GM12873 (cell line): ENCODE results near the gene UIMC1.

ENCODE experiments used
- TF ChIP-seq, protein P1 (sequence below): IDR thresholded peaks from 2 replicates; pipeline ENCODE4 v1.5.1; 2012; ENCODE audit warnings: low read depth, mild to moderate bottlenecking, moderate library complexity, low read length, control low read depth; ENCODE audit not compliant: insufficient read depth; ENCODE audit errors: missing control alignments

UIMC1 gene

DNA sequence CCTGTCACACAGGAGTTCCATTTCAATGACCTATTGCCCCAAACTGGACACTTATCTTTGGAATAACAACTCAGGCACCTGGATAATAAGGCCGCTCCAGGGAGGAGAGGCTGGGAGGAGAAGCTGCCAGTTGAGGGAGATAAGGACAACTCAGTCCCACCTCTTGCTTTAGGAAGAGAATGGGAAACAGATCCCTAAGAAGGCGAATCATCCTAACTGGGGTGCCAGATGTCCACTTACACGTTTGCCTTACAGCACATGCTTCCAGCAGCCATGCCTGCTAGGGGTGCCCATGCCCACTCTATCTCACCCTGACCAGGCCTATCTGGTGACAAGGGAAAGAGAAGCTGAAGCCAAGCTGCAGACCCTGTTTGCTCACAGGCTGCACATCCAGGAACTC, 113.9 kb downstream of the UIMC1 start:
- TF ChIP-seq, protein P1, sequence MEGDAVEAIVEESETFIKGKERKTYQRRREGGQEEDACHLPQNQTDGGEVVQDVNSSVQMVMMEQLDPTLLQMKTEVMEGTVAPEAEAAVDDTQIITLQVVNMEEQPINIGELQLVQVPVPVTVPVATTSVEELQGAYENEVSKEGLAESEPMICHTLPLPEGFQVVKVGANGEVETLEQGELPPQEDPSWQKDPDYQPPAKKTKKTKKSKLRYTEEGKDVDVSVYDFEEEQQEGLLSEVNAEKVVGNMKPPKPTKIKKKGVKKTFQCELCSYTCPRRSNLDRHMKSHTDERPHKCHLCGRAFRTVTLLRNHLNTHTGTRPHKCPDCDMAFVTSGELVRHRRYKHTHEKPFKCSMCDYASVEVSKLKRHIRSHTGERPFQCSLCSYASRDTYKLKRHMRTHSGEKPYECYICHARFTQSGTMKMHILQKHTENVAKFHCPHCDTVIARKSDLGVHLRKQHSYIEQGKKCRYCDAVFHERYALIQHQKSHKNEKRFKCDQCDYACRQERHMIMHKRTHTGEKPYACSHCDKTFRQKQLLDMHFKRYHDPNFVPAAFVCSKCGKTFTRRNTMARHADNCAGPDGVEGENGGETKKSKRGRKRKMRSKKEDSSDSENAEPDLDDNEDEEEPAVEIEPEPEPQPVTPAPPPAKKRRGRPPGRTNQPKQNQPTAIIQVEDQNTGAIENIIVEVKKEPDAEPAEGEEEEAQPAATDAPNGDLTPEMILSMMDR = no peak

DNA sequence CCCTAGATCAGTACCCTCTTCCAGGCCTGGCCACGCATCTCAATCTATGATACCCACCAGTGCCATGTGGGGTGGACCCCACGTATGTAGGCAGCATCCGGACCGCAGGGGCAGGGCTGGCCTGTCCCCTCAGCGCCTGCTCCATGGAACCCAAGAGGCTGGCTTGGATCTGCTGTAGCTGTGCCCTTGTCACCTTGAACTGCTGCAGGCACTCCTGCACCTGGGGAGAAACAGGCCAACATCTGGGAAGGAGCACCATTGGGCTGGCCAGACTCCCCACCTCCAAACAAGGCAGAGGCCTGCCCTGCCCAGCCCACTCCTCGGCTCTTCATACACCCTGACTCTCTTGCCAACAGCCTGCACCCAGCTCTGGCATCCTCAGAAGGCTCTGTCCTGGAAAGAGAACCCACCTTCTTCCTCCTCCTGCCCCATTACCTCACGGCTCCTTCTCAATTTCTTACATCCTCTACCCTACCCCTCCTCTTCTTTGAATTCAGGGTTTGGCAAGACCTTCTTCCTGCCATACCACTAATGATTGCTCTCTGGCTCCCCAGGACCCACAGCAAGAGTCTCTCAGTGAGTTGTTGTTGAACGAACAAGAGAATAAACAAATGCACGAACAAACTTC, 115.1 kb downstream of the UIMC1 start:
- TF ChIP-seq, protein P1 = no peak

DNA sequence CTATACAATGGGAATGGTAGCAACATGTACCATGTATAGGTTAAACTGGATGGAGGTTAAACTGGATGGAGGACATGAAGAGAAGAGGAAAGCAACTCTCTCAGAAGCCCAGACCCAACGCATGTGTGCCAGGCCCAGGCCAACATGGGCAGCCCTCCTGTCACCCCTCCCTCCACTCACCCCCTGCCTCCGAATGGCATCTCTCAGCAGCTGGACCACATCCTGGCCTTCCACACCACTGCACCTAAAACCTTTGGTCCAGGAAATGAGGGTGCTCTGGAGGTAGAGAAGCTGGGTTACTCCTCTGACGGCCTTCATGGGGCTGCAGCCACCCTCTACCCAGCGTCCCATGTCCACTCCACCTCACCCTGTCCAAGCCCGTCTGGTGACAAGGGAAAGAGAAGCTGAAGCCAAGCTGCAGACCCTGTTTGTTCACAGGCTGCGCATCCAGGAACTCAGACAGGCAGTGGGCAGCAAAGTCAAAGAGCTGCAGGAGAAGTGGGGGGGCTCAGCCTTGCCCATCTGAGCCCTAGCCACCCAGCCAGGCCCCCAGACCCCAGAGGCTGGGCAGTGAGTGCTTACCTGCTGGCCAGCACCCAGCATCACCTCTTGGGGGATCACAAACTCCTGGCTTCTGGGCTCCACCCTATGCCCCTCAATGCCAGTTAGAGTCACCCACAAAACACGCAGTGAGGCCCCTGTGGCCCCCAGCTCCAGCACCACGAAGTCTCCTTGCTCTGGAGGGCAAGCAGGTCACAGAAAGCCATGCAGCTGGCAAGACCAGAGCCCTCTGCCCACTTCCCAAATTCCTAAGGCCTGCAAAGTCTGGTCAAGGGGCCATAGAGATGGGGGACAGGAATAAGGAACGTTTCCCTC, 115.9 kb downstream of the UIMC1 start:
- TF ChIP-seq, protein P1 = no peak

DNA sequence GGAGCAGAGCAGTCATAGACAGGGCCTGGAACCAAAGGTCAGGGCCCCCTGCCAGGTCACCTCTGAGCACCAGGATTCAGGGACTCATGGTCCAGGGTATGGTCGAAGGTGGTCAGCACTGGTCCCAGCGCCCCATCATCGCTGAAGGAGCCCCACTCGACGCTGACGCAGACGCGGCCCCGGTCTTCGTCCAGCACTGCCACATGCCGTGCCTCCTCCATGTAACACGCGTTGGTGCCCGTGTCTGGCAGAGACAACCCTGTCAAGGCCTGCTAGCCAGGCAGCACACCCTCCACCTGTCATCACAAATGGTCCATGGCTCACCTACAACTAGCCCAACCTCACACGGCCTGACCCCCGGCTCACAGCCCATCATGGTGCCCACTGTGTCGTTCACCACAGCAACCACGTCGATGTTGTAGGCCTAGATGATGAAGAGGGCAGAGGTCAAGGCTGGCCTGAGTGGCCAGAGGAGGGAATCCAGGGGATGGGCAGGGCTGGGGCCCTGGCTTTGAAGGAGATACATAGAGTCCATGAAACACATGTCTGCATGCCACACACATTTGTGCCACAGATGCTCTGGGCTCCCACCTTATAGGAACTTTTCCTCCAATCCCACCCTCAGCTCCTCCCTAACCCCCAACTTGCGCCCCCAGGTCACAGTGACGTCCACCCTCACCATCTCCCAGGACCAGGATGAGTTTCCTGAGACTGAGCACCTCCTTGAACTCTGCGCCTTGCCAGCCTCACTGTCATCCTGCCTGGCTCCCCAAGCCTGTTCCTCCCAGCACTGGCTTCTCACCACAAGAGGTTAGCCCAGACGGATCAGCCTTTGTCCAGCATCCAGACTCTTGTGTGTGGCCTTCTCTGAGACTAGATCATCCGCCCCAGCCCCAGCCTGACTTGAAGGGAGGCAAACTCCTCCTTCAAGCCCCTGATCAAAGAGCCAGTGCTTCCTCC, 117.0 kb downstream of the UIMC1 start:
- TF ChIP-seq, protein P1 = no peak

DNA sequence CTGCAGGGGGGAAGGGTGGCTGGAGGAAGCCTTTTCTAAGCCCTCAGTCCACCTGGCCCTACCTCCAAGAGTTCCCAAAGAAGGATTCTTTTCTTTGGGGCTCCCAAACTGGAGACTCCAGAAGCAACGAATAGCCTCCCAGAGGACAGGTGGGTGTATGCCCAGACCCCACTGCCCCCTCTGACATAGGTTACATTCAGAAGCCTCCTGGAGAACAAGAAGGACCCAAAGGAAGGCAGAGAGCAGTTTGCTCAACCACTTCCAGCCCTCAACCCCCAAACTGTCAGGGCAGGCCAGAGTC, 117.8 kb downstream of the UIMC1 start:
- TF ChIP-seq, protein P1 = no peak

DNA sequence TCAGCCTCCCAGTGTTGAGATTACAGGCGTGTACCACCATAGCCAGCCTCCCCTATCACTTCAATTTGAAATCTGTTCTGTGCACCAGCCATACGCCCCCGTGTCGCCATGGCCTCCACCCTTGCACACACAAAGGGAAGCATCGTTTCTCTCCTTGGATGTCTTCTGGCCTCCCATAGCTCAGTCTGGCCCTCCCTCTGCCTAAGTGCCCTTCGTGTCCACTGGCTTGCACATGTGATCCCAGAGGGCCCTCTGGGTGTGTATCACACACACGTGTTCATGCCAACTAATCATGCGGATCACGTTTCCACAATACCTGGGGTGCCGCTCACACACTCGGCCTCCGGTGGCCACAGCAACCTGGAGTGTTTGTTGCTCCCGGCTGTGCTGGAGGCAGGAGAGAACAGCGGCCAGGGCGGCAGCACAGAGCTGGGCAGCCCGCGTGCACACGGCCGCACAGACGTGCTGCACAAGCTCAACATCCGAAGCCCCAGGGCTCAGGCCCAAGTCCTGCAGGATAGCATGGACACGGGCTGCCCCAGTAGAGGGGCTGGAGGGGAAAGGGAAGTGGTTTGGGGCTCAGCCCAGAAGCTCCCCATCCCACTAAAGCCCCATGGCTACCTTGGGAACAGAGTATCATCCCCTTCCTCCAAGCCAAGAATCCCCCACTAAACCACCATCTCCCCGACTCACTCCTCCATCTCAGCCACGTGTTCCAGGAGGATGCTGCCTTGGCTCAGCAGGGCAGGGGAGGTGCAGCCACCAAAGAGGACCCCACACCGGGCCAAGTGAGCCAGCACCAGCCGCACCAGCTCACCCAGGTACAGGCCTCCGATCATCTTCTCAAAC, 118.3 kb downstream of the UIMC1 start:
- TF ChIP-seq, protein P1 = no peak
